Fibroblast of pulmonary artery (primary cell): Measurements from ENCODE around the gene ZNF286A.
"Not testable (repeated sequence)": the region's sequence is repeated elsewhere in the genome, so short reads cannot be mapped to it uniquely, and the experiment has no call there.

Experiments
- DNase-seq: peaks from one replicate; pipeline ENCODE4 v3.0.0-alpha.2; 2010; ENCODE audit warnings: low read depth
- H3K4me3 ChIP-seq: replicated peaks from 2 replicates; pipeline ENCODE4 v1.5.1; 2011; ENCODE audit warnings: low read depth, mild to moderate bottlenecking, control low read depth, low read length, moderate library complexity
- CTCF ChIP-seq: IDR thresholded peaks from 2 replicates; pipeline ENCODE4 v1.5.1; 2011; ENCODE audit warnings: mild to moderate bottlenecking, control low read depth, low read length, inconsistent platforms; ENCODE audit errors: missing control alignments

The ZNF286A gene

GRCh38 chr17:15699413-15699924 lies at the start of gene ZNF286A:
Gene ZNF286A (plus strand): TSS chr17:15699752. CDS start chr17:15700330, 578 bp downstream.
- peak; percentile 100 for DNase-seq
- H3K4me3 ChIP-seq, result peak within 1 kb of the TSS; percentile 59

GRCh38 chr17:15649861-15650421 lies 49.6 kb upstream of the ZNF286A start:
- peak; percentile 49 for DNase-seq
- peak overlapping the region; percentile 75 for H3K4me3 ChIP-seq
- TF ChIP-seq CTCF, result no peak

GRCh38 chr17:15650741-15651582 lies 48.6 kb upstream of the ZNF286A start:
- no peak for TF ChIP-seq CTCF
- peak overlapping the region; percentile 75 for H3K4me3 ChIP-seq
- DNase-seq, result no peak

- peak overlapping the region; percentile 75 for H3K4me3 ChIP-seq
- no peak for TF ChIP-seq CTCF
- DNase-seq, result peak; percentile 98
Observed at GRCh38 chr17:15651583-15652110, 47.9 kb upstream of the ZNF286A start.

- no peak overlapping the region for H3K4me3 ChIP-seq
- no peak for TF ChIP-seq CTCF
- no peak for DNase-seq
Observed at GRCh38 chr17:15652960-15653359, 46.6 kb upstream of the ZNF286A start.

- DNase-seq, H3K4me3 ChIP-seq: not testable (repeated sequence)
Observed at GRCh38 chr17:15654401-15654800, 45.2 kb upstream of the ZNF286A start.

GRCh38 chr17:15654886-15655561 lies 44.5 kb upstream of the ZNF286A start:
- no peak for TF ChIP-seq CTCF
- no peak overlapping the region for H3K4me3 ChIP-seq
- no peak for DNase-seq
